GM21619 (cell line): ENCODE data around the gene S100A1.
"Not testable (repeated sequence)": the region's sequence is repeated elsewhere in the genome, so short reads cannot be mapped to it uniquely, and the experiment has no call there.

Experiments
- ATAC-seq: cut with Tn5 transposase; IDR thresholded peaks from one replicate; pipeline ENCODE4 v1.9.1; 2021; ENCODE audit not compliant: unreplicated experiment

The S100A1 gene

GRCh38 chr1:153652805-153653500, 24.7 kb downstream of the S100A1 start:
- ATAC-seq = no peak

GRCh38 chr1:153655333-153655732, 27.1 kb downstream of the S100A1 start:
- no peak for ATAC-seq

- ATAC-seq = peak; percentile 87
These were observed 30.4 kb downstream of the S100A1 start, which contains the start of gene SNAPIN for GRCh38 chr1:153658400-153659174. Gene SNAPIN, plus strand, starts transcription at chr1:153658703. Its CDS starts 41 bp downstream, at chr1:153658744.

GRCh38 chr1:153659175-153659534, 30.9 kb downstream of the S100A1 start:
- ATAC-seq = no peak

- ATAC-seq = no peak
These were observed 31.4 kb downstream of the S100A1 start for GRCh38 chr1:153659656-153660055.

GRCh38 chr1:153661111-153661708, 33.0 kb downstream of the S100A1 start:
- ATAC-seq = no peak

- no peak for ATAC-seq
These were observed 34.0 kb downstream of the S100A1 start for GRCh38 chr1:153662269-153662668.

GRCh38 chr1:153663211-153663610, 35.0 kb downstream of the S100A1 start:
- no peak for ATAC-seq

GRCh38 chr1:153667439-153667838, 39.2 kb downstream of the S100A1 start:
- ATAC-seq = no peak

GRCh38 chr1:153668672-153669071, 40.4 kb downstream of the S100A1 start:
- ATAC-seq = not testable (repeated sequence)

- no peak for ATAC-seq
These were observed 41.4 kb downstream of the S100A1 start for GRCh38 chr1:153669606-153670005.

GRCh38 chr1:153670257-153670858, 42.1 kb downstream of the S100A1 start:
- no peak for ATAC-seq

GRCh38 chr1:153670859-153671627, 42.8 kb downstream of the S100A1 start, which contains the start of gene ILF2:
Gene ILF2, minus strand, starts transcription at chr1:153670993. Its CDS starts 71 bp downstream, at chr1:153670922.
- peak; percentile 94 for ATAC-seq

- peak; percentile 11 for ATAC-seq
These were observed 43.6 kb downstream of the S100A1 start for GRCh38 chr1:153671628-153672353.

- no peak for ATAC-seq
These were observed 45.3 kb downstream of the S100A1 start for GRCh38 chr1:153673511-153673910.

- ATAC-seq = no peak
These were observed 49.7 kb downstream of the S100A1 start for GRCh38 chr1:153677718-153678518.

- no peak for ATAC-seq
These were observed 50.5 kb downstream of the S100A1 start, which contains the start of gene NPR1 for GRCh38 chr1:153678519-153679336. Gene NPR1, plus strand, starts transcription at chr1:153678688. Its CDS starts 421 bp downstream, at chr1:153679109.
